Measurements from ENCODE around the gene RBM26.
"Not testable (repeated sequence)": the region's sequence is repeated elsewhere in the genome, so short reads cannot be mapped to it uniquely, and the experiment has no call there.

RBM26 gene

DNA sequence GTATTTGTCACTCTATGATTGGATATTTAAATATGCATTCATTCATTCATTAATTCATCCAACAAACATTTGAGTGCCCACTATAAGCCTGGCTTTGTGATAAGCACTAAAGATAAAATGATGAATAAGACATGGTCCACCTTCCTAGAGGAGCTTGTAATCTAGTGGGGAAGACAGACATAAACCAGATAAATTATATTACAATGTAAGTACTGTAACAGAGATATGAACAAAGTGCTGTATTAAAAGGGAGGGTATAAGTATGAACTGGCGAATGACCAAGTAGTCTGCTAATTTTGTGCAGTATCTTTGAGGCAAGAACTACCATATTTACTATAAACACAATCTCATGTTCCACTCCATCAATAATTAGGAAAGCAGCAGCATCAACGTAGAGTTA, 88.2 kb downstream of the RBM26 start:
- DNase-seq = no peak

DNA sequence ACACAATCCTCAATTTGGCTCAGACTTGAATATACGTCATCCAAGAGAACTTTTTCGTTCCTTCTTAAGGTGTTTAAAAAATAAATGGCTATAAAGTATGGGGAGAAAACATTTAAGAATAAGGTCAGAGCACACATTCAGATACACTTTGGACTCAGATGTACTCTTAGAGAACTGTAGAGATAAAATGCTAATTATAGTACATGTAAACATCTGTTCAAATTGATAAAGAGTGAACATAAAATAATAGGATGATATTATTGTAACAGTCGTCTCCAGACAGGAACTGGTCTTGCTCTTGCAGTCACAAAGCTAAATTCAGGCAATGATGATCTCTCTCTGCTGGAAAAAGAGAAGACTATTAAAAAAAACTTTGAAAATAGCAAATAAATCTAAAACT, 91.4 kb downstream of the RBM26 start:
- DNase-seq = no peak

DNA sequence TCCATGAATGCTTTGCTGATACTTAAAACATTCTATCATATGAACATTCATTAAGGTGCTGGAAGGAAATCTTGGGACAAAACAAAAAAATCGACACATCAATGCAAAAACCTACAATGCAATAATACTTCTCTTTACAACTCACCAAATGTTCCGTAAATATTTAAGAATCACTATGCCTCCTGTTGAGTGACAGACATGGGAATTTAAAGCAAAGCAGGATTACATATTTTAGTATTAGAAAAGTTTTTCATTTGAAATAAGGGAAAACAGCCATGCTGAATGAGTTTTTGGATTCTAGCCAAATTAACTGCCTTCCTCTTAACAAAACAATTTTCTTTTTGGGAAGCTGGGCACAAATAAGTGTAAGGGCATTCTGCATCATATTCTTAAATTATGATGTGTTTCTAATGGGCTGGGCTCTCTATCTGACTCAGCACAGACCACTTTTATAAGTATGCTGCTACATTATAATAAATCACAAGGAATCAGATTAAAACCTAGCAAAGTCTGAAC, 93.7 kb downstream of the RBM26 start:
- DNase-seq = no peak

DNA sequence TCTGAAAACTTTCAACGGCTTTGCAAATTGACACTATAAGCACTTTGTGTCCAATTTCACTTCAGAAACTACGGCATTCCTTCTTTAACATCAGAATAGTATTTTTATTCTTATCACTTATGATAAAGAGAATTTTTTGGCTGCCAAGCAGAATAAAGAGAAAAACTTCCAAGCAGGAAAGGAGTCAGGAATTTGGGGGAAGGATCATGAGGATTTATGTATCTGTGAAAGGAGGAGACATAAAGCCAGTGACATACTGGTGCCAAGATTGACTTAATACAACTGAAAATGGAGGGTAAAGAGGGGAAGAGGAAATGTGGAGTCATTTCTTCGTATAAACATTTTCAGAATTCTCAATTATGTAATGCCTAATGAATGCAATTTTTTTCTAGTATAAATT, 94.7 kb downstream of the RBM26 start:
- DNase-seq = peak; percentile 17

DNA sequence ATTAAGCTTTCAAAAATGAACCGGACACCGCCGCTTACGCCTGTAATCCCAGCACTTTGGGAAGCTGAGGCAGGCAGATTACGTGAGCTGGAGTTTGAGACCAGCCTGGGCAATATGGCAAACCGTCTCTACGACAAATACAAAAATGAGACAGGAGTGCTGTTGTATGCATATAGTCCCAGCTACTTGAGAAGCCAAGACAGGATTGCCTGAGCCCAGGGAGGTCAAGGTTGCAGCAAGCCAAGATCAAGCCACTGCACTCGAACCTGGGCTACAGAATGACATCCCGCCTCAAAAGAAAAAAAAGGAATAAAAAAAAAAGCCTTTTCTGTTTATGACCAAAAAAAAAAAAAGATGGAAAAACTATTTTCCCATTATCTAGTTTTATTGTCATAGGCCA, 96.4 kb downstream of the RBM26 start:
- DNase-seq = no peak

DNA sequence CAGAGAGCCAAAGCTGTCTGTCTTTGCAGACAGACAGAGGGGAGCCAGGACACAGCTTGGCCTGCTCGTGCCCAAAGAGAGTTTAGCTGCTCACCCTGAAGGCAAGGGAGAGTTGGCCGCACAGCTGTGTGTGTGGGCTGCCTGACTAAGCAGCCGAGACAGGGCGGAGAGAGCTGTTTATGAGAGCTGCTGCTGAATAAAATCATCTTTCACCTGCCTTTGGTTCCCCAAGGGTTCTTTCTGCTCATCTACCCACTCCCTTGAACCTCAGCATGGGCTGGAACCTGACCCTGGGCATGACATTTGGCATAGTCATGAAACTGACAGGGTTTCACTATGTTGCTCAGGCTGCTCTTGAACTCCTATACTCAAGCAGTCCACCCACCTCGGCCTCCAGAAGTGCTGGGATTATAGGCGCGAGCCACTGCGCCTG, 98.2 kb downstream of the RBM26 start:
- DNase-seq = peak; percentile 8

DNA sequence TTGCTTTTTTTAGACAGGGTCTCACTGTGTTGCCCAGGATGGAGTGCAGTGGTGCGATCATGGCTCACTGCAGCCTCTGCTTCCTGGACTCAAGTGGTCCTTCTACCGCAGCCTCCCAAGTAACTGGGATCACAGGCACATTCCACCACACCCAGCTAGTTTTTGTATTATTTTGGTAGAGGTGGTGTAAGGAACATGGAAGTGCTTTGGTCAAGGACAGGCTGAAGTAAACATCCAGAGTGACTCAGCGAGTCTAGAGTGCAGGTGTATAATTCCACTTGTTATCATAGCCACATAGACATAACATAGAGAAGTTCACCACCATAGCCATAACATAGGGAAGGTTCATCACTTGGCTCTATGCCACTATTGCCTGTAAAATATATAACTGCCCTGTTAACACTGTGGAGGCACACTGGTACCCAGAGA, 98.6 kb downstream of the RBM26 start:
- DNase-seq = no peak

DNA sequence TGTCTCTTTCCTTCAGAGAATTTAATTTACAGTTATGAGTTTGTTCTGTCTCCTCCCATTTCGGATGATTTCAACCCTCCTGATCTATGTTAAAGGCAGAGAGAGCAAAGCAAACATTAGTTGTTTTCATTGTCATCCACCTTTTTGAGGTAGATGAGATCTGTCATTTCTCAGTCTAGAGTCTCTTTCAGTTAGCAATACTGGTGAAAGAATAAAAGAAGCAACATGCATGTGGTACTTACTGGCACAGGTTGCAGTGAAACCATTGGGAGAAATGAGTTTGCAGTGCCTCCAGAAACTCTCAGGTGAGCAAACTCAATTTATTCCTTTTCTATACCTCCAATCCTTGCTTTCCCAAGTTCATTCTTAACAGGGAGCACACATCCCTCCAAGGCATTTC, 99.4 kb downstream of the RBM26 start:
- DNase-seq = no peak

DNA sequence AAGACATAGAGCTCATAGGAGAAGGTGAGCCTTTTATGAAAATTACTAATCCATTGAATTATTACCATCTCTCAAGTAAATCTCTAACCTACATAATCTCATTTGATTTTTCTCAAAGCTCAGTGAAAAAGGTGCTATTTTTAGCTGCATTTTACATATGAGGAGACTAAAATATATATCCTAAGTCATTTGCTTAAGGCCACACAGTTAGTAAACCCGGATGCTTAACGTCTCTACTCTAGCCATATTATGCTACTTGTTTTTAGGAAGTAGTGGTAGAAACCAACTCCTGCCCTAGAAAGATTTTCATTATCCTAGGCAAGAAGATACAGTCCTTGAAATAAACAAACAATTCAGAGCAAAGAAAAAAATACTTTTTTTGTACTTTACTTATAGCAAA, 108.9 kb downstream of the RBM26 start:
- DNase-seq = no peak

DNA sequence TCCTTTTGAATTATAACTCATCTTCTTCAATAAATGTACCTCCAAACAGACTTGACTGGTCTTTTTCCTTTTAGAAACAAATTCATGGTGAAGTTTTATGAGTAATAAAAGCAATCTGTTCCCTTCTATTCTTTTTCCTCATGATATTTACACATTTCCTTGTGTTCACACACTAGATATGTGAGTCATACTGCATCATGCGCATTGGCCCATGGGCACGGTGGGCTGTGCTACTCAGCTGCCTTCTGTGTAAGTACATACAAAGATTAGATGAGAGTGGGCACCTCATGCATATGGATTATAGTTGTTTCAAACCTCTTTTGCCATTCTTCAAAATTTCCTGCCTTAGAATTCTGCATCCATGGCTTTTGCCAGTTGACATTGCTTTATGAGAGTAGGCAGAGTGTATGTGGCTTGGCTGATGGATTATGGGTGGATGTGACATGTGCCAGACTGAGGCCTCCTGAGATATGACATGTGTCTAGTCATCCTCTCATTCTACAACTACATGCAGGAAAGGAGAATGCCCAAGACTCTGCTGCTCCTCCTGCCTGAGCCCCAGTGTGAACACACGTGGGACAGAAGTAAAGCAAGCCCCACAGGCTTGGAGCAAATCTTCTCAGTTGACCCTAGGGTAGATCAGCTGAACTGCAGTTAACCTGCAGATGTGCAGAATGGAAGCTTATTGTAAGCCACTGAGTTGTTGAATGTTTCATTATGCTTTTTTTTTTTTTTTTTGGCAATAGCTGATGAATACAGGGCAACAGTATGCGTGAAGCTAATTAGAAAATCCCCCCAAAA, 109.9 kb downstream of the RBM26 start:
- DNase-seq = peak; percentile 31

DNA sequence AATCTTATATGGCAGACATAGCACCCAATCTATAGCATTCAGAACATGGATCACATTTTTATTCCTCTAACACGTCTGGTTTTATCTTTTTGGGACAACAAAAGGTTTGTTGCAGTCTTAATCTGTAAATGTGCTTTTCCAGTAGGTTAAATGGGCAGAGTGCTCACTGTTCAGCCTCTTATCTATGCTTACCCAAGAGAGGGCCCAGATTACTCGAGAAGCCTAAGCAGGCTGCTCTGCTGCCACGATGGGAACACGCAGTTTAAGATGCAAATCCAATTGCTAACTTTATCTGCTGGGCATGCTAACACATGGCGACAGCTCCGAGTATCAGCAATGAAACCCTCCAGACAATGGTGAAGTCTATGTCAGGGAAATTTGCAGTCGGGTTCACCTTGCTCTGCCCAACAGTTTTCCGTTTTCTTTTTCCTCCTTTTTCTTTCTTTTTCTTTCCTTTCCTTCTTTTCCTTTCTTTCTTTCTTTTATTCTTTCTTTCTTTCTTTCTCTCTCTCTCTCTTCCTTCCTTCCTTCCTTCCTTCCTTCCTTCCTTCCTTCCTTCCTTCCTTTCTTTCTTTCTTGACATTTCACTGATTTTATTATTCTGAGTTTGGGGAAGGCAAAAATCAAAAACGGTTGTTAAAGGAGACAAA, 115.3 kb downstream of the RBM26 start:
- DNase-seq = no peak

DNA sequence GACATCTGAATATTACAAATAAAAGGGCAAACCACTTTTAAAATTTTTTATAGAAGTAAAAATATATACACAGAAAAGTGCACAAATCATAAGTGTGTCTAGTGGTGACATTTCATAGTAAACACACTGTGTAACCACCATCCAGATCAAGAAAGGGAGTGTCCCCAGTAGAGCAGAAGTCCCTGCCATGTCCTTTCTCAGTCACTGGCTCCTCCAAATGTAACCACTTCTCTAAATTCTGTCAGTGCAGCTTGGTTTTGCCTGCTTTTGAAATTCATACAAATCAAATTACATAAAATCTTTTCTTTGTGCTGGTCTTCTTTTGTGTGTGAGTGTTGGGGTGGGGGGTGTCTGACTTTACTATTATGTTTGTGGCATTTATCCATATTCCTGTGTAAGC, 116.5 kb downstream of the RBM26 start:
- DNase-seq = no peak

DNA sequence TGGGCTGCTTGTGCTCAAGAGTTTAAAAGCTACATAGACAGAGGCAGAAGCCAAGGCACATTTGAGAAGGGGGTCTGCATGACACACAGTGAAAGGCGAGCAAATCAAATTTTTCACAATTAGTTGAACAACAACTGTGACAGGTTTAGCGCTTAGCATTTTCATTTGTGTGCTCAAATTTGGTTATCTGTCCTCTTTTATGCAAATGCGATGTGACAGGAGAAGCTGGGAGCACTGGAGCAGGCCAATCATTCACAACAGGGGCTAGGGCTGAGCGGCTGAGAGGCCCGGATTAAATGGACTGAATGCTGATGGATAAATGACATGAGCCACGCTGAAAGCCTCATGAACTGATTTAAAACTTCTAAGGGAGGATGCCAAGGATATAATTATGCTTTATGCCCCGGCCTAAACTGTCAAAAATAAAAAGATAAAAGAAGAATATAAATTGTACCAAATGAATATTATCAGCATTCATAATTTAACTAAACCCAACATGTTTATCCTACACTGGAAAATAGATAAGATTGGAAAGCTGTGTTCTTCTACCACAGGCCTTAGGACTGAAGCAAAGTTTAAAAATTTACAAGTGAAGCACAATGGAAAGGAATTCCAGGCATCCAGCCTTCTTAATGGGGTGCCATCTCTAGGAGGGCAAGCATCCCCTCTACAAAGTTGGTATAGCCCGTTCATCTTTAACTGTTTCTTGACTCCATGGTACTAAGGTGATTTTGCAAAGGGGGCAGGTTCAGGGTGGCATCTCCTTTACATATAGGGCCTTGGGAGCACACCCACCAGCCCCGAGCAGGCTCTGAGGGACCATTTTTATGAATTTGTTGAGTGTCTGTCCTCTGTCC, 117.9 kb downstream of the RBM26 start:
- no peak for DNase-seq

DNA sequence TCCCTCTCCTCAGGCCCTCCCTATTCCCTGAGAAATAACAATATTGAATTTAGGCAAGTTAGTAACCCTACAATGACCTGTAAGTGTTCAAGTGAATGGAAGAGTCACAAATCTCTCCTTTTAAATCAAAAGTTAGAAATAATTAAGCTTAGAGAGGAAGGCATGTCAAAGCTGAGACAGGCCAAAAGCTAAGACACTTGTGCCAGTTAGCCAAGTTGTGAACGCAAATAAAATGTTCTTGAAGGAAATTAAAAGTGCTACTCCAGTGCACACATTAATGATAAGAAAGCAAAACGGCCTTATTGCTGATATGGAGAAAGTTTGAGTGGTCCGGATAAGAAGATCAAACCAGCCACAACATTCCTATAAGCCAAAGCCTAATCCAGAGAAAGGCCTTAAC, 120.9 kb downstream of the RBM26 start:
- no peak for DNase-seq

DNA sequence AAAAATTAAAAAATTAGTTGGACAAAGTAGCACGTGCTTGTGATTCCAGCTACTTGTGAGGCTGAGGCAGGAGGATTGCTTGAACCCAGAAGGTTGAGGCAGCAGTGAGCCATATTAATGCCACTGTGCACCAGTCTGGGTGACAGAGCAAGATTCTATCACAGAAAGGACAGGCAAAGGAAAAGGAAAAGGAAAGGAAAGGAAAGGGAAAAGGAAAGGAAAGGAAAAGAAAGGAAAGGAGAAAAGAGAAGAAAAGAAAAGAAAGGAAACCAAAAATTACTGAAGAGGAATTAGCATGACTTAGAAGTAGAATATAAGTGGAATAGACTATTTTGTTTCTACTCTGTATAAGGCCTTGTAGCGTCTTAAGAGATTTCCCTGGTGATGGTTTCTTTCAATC, 122.3 kb downstream of the RBM26 start:
- no peak for DNase-seq

DNA sequence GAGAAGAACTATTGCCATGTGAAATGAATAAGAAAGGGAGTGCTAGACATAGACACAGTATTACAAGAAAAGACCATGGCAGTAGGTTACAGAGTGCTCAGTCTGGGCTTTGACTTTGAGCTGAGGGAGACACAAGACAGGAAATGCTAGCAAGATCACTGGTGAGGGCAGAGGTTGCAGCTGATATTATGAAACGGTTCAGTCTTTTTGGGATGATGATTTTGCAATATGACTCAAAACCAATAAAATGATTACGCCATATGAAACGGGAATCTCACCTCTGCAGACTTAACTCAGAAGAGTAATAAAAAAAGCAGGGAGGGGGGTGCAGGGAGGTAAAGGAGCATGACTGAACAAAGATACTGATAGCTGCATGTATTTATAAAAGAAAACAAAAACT, 123.1 kb downstream of the RBM26 start:
- peak; percentile 74 for DNase-seq

DNA sequence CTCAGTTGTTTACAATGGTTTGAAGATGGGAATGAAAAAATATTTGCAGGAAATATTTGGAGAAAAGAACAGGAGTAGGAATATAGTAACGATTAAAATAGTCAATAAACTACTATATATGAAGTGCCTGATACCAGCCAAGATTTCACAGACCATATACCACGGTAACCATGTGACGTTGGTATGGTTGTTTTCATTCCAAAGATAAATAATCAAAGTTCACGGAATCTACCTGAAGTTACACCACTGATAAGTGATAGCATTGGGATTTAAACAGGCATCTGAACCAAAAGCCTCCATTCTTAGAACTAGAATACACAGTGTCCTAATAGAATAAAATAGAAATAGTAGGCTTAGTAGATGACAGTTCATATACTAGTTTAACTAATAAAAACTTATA, 123.5 kb downstream of the RBM26 start:
- no peak for DNase-seq

DNA sequence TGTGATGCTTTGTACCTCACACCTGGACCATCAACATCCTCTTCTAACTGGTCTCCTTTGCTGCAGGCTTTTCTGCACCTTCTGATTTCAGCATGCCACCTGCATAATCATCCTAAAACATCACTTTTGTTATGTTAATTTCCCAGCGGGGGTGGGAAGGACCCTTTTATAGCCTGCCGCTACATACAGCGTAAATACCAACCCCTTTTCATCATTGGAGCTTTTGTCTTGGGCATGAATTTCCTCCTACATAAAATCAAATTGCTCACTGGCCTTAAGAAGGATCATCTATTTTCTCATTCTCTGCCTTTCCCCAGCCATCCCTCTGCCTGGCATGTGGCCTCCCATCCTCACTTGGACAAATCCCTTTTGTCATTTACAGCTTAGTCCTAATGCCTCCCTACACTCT, 124.7 kb downstream of the RBM26 start:
- DNase-seq = no peak

DNA sequence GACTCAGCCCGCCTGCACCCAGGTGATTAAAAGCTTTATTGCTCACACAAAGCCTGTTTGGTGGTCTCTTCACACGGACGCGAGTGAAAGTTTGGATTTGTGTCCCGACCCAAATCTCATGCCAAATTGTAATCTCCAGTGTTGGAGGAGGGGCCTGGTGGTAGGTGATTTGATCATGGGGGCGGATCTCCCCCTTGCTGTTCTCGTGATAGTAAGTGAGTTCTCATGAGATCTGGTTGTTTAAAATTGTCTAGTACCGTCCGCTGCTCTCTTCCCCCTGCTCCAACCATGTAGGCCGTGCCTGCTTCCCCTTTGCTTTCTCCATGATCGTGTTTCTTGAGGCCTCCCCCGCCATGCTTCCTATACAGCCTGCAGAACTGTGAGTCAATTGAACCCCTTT, 126.3 kb downstream of the RBM26 start:
- not testable (repeated sequence) for DNase-seq

DNA sequence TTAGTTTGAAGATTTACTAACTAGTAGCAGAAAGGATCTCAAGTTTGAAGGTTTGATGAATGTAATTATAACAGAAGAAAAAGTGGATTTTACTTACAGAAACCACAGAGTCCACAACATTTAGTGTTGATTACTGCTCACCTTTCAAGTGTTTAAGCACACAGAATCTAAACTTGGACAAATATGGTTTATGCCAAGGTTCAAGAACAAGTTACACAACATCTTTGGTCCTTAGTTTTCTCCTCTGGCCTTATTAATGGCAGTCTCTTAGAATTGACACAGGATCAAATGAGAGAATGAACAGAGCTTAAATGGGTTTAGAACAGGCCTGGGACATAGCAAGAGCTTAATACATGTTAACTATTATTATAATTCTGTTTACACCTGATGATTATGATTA, 133.0 kb downstream of the RBM26 start:
- no peak for DNase-seq

DNA sequence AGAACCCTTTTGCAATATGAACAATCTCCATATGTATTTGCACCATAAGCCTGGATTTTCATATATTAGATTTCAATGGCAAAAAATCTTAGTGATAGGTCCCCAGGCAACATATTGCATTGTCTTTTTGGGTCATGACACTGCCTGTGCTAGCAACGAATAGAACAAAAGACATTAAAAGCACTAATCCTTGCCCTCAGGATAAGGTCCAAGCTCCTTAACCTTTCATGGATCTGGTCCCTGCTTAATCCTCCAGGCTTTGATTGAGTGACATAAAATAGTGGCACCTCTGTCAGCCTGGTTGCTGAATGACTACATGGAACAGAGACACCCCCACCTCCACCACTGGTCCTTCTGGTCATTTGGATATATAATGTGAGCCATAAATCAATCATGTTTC, 134.4 kb downstream of the RBM26 start:
- no peak for DNase-seq

DNA sequence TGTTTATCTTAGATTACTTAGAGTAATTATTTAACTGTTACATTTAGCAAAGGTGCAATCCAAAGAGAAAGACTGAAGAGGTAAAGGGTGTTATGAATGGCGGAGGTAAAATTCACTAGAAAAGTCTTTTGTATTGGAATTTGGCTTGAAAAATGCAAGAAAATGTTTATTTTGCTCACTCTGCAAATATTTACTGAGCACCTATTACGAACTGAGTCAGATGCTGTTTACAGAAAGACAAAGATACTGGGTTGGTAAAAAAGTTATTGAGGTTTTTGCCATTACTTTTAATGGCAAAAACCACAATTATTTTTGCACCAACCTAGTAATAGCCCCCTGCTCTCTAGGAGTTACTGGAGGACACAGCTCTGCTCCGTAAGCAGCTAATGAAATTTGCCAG, 135.2 kb downstream of the RBM26 start:
- DNase-seq = no peak
